UCSD-AML1 (cell line): Measurements from ENCODE around the gene ZNRF3.

Experiments used
- DNase-seq: peaks from one replicate; lab custom pipeline; 2025; ENCODE audit not compliant: unreplicated experiment; lab: John Stamatoyannopoulos, UW

The ZNRF3 gene

DNA sequence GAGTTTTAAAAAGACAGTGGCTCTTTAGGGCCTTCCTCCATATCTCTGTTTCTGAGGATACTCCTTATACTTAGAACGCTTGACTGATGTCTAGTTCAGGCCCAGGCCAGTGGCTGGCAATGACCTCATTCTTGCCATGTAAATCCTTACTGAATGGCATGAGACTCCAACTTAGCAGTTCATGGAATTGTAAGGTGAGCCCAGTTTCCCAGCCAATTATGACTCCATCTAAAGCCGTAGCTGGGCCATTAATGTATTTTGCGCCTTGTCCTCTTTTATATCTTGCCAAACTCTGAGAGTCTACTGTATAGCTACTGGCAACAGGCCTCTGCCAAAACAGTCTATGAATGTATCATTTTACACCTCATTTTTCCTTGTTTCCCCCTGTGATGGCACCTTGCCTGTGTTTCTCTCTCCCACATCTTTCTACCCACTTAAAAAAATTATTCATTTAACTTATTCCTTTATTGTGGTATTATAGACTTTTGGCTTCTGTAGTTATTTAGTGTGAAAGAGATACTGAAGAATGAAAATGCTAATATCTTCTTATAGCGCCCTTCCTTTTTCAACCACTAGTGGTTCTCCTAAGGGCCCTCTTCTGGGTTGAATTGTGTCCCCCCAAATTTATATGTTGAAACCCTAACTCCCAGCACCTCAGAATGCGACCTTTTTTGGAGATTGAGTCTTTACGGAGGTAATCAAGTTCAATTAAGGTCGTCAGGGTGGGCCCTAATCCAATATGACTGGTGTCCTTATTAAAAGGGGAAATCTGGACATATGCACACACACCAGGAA lies 67.4 kb downstream of the ZNRF3 start:
- no peak for DNase-seq

DNA sequence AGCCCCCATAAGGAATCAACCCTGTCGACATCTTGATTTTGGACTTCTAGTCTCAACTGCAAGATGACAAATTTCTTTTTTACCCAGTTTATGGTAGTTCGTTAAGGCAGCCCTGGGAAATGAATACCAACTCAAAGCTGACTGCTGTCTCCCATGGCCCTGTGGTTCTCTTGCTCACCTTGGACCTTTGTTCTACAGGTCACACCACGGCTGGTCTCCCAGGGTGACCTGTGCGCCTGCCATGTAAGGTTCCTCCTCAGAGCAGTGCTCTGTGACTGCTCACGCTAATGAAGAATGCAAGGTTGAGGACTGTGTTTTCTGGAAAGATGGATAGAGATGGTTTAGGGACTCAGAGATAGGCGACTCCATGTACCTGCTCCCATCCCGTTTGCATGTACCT lies 68.2 kb downstream of the ZNRF3 start:
- no peak for DNase-seq

DNA sequence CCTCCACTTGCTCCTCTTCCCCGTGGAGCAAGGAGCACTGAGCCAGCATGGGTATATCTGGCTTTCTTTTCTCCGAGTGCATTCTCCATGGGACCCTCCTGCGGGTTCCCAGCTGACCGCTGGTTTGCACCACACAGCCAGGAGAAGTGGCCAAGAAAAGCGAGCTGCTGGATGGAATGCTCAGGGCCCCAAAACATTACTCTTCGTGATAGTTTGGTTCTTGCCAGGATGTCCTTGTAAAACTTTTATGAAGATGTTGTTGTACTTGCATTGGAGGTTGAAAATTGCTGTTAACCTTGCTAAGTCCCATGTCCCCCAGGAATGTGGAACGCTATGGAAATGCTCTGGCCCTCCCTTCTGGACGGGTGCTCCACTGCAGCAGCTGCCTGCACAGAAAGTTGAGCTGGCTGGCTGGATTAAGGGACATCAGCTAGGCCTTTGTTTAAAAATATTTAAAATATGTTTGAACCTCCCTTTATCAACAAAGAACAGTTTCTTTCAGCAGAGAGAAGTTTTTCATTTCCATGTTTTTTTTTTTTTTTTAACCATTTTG lies 68.7 kb downstream of the ZNRF3 start:
- DNase-seq, result no peak

DNA sequence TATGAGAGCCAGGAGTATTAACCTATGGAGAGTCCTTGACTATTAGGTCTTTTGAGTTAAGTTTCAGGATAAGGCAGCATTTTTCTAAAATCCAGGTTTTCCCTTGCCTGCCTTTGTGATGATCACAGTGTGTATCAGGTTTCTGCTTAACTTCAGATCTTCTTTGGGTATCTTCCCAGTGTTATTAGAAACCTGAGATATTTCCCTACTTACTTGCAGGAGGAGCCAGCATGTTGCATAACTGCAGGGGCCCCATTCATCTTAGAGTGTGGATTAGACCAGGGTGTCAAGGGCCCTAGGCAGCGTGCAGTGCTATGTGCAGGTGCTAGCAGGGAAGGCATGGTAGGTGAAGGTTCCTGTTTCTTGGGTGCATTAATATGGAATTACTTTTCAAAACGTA lies 69.5 kb downstream of the ZNRF3 start:
- DNase-seq, result no peak

DNA sequence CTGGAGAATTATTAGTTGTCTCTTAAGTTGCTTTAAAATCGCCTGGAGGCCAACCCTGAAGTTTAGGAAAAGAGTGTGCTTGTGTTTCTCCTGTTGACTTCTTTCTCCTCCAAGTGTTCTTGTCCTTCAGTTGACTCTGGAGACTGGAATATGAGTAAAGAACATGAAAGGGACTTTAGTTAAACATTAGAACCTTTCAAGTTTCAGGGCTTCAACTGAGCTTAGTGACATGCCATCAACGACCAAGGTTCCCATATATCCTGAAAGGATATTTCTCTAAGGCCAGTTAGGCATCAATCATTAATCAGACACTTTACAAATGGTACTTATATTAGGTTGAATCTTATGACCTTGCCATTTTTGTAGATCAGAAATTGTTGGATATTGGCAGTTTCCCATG lies 70.0 kb downstream of the ZNRF3 start:
- no peak for DNase-seq

DNA sequence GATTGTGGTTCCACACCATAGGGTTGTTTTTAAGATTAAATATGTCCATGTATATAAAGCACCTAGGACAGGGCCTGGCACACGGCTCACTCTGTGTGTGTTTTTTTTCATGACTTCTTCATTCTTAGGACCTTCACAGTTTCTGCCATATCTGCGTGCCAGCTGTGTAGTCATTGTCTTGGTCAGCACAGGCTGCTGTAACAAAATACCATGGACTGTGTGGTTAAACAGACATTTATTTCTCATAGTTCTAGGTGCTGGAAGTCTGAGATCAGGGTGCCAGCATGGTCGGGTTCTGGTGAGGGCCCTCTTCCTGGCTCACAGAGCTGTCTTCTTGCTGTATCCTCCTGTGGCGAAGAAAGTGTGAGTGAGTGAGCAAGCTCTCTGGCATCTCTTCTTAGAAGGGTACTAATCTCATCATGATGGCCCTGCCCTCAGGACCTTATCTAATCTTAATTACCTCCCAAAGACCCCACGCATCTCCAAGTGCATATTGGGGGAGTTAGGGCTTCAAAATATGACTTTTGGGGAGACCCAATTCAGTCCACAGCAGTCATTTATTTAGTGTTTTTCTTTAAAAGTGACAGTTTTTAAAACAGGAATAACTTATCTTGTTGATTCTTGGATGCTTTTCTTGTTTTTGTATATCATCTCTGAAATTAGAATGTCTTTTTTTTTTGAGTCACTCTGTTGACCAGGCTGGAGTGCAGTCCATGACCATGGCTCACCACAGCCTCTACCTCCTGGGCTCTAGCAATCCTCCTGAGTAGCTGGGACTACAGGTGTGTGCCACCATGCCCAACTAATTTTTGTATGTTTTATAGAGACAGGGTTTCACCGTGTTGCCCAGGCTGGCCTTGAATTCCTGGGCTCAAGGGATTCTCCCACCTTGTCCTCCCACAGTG lies 70.9 kb downstream of the ZNRF3 start:
- no peak for DNase-seq

DNA sequence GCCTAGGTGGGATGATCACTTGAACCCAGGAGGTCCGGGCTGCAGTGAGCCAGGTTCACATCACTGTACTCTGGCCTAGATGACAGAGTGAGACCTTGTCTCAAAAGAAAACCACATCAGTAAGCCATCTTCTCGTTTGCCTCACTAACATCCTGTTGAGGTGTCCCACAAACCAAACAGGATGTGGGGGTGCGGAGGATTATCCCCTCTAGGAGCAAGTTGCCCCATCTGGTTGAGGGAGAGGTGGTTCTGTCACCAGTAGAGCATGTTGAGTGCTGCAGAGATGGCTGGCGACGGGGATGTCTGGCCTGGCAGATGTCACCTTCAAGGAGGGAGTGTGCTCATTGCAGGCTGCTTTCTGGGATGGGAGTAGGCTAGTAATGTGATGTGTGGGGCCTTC lies 72.4 kb downstream of the ZNRF3 start:
- peak; percentile 79 for DNase-seq

DNA sequence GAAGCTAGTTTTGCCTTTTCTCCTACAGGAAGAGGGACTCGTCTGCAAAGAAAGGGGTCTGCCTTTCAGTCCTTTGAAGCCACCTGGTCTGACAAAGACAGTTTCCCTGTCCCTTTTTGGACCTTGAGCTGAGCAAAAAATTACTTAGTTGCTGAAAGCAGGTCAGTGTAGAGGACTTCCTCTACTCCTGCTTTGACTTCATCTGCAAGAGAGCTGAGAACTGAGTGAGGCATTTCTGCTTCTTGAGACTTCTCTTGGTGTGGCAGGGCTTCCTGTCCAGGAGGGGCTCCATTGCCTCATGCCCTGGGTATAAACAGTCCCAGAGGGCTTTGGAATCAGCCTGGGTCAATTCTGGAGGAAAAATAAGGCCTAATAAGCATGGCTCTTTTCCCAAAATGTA lies 73.1 kb downstream of the ZNRF3 start:
- no peak for DNase-seq

DNA sequence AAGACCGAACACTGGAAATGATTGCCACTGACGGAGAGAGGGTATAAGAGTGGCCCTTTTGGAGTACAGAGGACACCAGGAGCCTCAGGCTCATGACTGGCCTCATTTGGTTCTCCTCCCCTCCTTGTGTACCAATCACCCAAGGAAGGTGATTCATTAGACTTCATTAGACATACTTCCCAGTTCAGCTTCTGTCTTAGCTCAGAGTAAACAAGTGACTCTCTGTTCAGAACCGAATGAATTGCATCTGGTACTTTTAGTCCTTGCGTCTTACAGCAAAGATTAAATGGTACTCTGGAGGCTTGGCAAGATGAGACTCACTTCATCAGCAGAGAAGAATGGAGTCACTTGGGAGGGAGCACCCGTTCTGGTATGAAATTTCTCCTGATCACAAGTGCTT lies 75.2 kb downstream of the ZNRF3 start:
- no peak for DNase-seq

DNA sequence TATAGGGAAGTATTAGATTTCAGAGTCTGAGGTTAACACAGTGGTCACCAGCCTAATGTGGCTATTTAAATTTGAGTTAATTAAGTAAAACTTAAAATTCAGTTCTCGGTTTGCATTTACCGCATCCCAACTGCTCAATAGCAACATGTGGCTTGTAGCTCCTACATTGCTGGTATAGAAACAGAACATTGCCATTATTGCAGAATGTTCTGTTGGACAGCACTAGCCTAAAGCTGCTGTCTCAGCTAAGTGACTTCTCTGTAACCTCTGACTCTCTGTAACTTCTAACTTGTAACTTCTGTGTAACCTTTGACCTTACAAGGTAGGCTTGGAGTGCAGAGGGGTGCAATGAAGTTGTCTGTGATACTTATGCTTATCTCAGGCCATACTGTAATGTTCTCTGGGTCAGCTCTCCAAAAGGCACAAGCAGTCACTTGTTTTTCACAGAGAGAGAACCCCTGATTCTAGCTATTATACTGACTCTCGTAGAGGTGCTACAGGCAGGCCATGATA lies 78.7 kb downstream of the ZNRF3 start:
- DNase-seq, result no peak

DNA sequence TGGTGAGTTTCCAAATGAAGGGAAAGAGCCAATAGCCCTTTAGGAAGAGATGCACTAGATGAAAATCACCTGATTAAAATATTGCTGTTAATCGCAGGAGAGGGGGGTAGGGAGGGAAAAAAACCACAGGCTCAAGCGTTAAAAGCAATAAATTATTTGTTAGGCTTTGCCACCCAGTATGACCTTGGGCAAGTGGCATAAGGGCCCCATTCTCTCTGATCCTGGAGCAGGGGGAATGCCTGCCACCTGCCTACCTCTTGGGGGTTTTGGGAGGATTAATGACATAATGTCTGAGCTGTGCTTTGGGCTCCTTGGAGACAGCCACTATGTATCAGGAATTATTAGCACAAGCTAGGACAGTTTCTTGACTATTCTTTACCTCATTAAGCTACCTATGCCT lies 80.0 kb downstream of the ZNRF3 start:
- no peak for DNase-seq

DNA sequence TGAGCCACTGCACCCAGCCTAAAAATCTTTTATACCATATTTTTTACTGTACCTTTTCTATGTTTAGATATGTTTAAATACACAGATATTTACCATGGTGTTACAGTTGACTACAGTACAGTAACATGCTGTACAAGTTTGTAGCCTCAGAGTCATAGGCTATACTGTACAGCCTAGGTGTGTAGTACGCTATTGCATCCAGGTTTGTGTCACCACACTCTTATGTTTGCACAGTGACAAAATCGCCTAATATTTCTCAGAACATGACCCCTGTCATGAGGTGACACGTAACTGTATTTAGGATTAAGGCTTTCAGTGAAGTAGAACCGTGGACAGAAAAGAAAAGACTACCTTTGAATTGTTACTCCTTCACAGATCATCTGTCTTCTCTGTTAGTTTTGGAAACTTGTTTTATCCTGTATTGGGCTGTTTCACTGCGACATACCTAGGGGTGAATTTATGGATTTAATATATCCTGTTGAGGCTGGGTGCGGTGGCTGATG lies 83.8 kb downstream of the ZNRF3 start:
- no peak for DNase-seq

DNA sequence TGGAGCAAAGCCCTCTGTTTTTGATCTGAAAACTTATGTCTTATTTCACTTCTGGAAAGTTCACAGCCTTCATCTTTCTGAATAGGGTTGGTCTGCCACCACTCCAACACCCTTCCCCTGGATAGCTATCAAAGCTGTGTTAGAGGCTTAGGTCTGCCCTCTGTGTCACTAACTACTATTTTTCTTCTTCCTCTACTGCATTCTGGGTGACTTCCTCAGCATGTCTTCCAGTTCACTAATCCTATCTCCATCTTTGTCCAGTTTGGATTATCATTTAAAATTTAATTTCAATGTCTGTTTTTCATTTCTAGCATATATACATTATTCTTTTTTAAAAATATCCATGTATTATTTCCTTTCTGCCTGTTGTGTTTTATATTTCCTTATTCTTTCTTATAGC lies 84.6 kb downstream of the ZNRF3 start:
- no peak for DNase-seq

DNA sequence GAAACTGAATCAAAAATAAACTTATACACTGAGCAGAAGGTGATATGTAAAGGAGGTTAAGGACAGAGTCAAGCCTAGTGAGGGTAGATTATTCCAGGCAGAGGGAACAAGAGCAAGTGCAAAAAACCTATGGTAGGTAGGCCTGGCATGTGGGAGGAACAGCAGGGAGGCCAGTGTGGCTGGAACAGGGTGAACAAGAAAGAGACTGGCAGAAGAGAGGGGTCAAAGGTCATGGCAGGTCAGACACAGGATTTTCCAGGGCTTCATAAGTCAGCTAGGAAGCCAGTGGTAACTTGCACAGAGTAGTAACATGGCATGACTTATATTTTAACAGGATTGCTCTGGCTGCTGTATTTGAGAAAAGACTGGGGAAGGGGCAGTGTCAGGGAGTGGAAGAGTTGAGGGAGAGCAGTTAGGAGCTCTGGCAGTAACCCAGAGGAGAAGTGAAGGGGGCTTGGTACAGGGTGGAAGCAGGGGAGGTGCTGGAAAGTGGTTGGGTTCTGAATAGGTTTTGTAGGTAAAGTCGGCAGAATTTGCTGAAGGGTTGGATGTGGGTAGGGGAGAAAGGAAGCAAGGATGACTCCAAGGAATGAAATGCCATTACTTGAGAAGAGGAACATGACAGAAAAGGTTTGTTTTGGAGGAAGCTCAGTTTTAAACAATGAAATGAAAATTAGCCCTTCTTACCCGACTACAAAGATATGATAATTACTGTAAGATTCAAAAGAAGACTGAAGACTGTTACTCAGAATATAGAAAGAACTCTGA lies 86.2 kb downstream of the ZNRF3 start:
- DNase-seq, result no peak

DNA sequence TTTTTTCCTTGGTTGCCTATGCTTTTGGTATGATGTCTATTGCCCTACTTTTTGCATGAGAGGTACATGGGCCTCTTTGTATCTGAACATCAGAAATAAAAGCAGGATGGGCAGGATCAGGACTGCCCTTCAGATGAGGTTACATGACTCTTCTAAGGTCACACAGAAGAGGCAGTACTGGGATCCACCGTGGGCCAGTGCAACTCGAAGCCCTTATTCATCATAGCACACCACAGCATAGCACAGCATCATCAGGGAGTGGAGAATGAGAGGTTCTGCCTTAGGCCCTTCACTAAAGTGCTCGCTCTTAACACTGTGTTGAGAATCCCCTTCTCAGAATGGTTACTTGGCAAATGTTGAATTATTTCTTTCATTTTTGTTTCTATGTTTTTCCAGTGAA lies 90.0 kb downstream of the ZNRF3 start:
- no peak for DNase-seq

DNA sequence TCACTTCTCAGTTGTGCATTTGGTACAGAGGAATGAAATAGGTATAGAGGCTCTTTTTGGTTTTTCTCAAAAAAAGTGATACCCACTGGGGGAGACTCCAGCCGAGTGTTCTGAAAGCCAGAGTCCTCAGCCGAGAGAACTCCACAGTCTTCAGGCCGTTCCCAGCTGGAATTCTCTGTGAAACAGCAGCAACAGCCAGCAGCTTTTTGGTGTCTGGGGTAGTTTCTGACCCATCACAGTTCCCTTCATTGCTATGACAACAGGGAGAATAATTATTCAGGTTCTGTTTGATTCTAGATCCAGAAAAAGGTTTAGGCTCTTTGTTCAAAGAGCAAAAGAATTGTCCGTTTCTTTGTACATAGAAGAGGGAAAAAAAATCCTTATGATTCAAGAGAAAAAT lies 93.7 kb downstream of the ZNRF3 start:
- DNase-seq, result no peak

DNA sequence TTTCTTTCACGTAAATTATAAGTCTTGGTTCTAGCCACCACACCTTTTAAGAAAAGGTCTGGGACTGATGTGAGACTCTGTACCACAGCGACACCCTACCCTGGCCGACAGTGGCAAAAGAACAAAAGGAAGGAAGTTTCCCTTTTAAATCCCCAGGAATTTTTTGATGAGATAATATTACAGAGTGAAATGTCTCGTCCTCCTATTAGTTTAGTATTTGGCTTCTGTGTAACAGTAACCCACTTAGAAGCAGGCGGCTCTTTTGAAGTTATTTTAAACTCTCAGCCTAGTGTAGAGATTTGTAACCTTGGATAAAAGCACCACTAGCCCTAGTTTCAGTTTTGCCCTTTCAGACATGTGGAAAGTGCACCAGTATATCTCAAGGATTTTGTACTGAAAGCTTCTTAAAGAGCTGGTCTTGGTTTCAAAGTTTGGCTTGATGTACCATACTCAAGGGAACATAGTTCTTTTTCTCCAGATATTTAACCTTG lies 94.2 kb downstream of the ZNRF3 start:
- no peak for DNase-seq

DNA sequence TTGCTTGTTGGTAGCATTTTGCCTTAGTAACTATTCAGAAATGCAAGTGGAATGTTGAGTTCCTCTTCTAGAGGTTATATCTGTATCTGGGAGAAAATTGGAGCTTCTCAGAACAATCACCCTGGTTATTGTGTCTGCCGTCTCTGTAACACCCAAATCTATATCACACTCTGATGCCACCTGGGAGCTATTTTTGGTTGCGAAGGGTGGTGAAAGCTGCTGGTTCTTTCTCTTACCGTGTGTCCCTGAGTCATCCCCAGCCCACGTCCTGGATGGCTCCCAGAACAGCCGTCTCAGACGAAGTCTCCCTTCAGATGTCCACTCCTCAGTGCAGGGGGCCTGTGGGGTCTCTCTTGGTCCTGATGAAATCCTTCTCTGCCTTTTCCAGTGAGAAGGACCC lies 94.8 kb downstream of the ZNRF3 start:
- no peak for DNase-seq

DNA sequence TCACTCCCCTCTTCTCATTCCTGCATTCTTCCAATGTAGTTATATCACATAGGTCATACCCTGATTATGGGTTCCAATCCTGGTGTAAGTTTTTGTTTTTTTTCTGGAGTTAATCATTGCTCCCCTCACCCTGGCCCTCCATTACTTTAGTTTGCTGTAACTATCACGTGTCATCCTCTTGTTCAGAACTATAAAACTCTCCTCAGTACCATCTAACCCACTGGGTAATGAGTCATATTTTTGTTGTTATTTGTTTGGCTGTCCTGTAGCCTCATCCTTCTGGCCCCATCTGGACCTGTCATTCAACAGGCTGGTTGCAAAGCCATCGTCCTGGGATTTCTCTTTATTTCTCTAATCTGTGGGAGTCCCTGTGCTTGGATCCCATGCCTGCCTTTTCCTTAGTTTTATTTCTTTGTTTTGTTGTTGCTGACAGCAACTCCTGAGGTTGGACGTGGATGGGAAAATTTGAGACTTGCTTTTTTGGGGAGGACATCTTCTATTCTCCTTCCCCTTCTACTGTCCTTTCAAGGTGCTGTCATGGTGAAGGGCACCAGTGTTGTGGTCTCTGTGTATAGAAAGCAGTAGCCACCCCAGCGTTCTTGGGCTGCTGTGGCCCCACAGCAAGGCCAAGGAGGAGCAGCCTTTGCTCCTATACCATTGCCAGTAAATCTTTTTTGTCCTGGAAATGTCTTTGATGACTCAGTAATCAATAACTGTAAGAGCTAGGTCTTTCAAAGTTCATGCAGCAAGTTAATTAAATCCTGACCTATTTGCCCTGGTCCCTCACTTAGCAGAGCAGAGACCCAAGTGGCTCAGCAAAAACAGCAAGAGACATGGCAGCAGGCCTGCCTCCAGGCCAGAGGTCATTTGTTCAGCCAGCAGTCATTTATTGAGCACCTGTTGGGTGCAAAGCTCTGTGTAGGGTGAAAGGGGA lies 95.8 kb downstream of the ZNRF3 start:
- DNase-seq, result no peak

DNA sequence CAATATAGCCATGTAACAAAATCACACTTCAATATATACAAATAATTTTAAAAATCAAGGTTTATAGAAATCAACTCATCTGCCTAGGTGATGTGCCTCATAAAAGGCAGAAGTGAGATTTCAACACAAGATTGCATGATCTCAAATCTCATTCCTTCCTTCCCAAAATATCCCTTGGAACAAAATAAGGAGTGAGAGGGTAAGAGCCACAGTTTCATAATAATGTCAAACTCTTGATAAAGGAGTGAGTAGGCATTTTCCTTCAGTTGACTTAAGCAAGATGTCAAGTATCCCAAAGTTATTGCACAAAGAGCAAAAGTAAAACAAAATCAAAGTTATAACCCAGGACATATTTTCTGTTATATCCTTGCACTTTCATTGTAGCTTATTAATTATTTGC lies 97.0 kb downstream of the ZNRF3 start:
- no peak for DNase-seq
